ENCODE results near the gene MIXL1. TPM values are rescaled to one million over a fixed set of nuclear protein-coding genes. Genes with fewer than 3 reads are reported as not detected.
A peak's percentile ranks its signal among the peaks of the same experiment; 100 is the strongest.

The MIXL1 gene
- total RNA-seq (2014; rRNA removed; shearing (Covaris generic)) (0.28 and 0.82 TPM in 2 replicates), total RNA-seq (2022) (2.2 and 2.7 TPM in 2 replicates), Bru-seq, nascent RNA (percentile 39 among the genes with signal in this experiment), BruChase-seq, experiment 1, labeled RNA remaining after a 6-hour chase (percentile 25 among the genes with signal in this experiment), BruChase-seq, experiment 2, labeled RNA remaining after a 2-hour chase (percentile 47 among the genes with signal in this experiment)
- long read RNA-seq, partial matches to known transcripts, result 0 of 4 reads
- long read RNA-seq, other reads (novel, unspliced or antisense), result 0 of 4 reads

- peak within 1 kb of the TSS; percentile 70 for H3K4me2 ChIP-seq (ENCODE audit: low read length)
- no peak within 1 kb of the TSS for H3K27ac ChIP-seq (ENCODE audit: low read depth, low read length, poor library complexity, severe bottlenecking)
- H3K4me3 ChIP-seq (ENCODE audit: low read depth, low read length, poor library complexity, severe bottlenecking), result peak within 1 kb of the TSS; percentile 67
- CTCF ChIA-PET (ENCODE audit: unreplicated experiment), result interaction anchor here (0.5 to 0.7 kb wide), 3 partner anchors 9 to 732 kb away, joined by 3 to 4 read pairs (median 4); no protein-coding TSS in a partner anchor
- no peaks in the 10 kb centered on the region for H3K9me2 ChIP-seq (ENCODE audit: insufficient read depth, low read length)
- POLR2A ChIA-PET, result interaction anchor here (1.4 kb wide), 1 partner anchor 9 kb away, joined by 6 read pairs; no protein-coding TSS in a partner anchor
- no peaks in the 10 kb centered on the region for H4K20me1 ChIP-seq (ENCODE audit: insufficient read depth, low read length)
- H3K9me3 ChIP-seq (ENCODE audit: low read length), result no peaks in the 10 kb centered on the region
- intact Hi-C loops (cut with micrococcal nuclease; ENCODE audit: unreplicated experiment), result loop anchor here (5.0 kb wide), 1 partner anchor 49 kb away; no protein-coding TSS in a partner anchor
- BruUV-seq (replicated peaks), result no TSS peak
- DNase-seq (ENCODE audit: low spot score), result peak; percentile 38
- TF ChIP-seq CTCF (conservative IDR thresholded peaks at IDR 0.05; ENCODE audit: low read length), result no peak
- TF ChIP-seq EZH2phosphoT487 (IDR thresholded peaks at IDR 0.05; ENCODE audit: borderline replicate concordance, low read depth, low read length), result no peak
- H3K36me3 ChIP-seq (ENCODE audit: insufficient read depth, low read length), result no peaks in the 10 kb centered on the region
- peaks cover 29% of the 10 kb centered on the region for H3K4me1 ChIP-seq (ENCODE audit: insufficient read depth, low read length, poor library complexity, severe bottlenecking)
- no peaks in the 10 kb centered on the region for H3K79me2 ChIP-seq (ENCODE audit: insufficient read depth, low read depth, low read length)
- H2AFZ ChIP-seq (ENCODE audit: low read length), result peak within 1 kb of the TSS; percentile 78
These were observed at the start of gene MIXL1 for GRCh38 chr1:226223157-226223785. MIXL1 (plus strand) TSS chr1:226223664; CDS start chr1:226223682, 18 bp downstream.

- no peak for DNase-seq (ENCODE audit: low spot score)
- H3K9me3 ChIP-seq (ENCODE audit: low read length), result 0 out of 2 replicates have a peak, but pooled peaks cover 4% of the 10 kb centered on the region
- intact Hi-C loops (cut with micrococcal nuclease; ENCODE audit: unreplicated experiment), result no loop called here
- H3K79me2 ChIP-seq (ENCODE audit: insufficient read depth, low read depth, low read length), result peaks cover 100% of the 10 kb centered on the region
- no TSS peak for BruUV-seq (replicated peaks)
- no peak overlapping the region for H2AFZ ChIP-seq (ENCODE audit: low read length)
- no peaks in the 10 kb centered on the region for H3K9me2 ChIP-seq (ENCODE audit: insufficient read depth, low read length)
- peaks cover 9% of the 10 kb centered on the region for H3K4me1 ChIP-seq (ENCODE audit: insufficient read depth, low read length, poor library complexity, severe bottlenecking)
- H3K4me3 ChIP-seq (ENCODE audit: low read depth, low read length, poor library complexity, severe bottlenecking), result no peak overlapping the region
- H4K20me1 ChIP-seq (ENCODE audit: insufficient read depth, low read length), result peaks cover 11% of the 10 kb centered on the region; the same call in 1 of the 2 replicates
- POLR2A ChIA-PET, result interaction anchor here (0.6 to 1.2 kb wide), 2 partner anchors 88 to 229 kb away, joined by 3 read pairs; no protein-coding TSS in a partner anchor
- H3K27ac ChIP-seq (ENCODE audit: low read depth, low read length, poor library complexity, severe bottlenecking), result no peak overlapping the region
- CTCF ChIA-PET (ENCODE audit: unreplicated experiment), result interaction anchor here (0.6 kb wide), 1 partner anchor 1407 kb away, joined by 4 read pairs; no protein-coding TSS in a partner anchor
- H3K36me3 ChIP-seq (ENCODE audit: insufficient read depth, low read length), result peaks cover 70% of the 10 kb centered on the region
- TF ChIP-seq EZH2phosphoT487 (IDR thresholded peaks at IDR 0.05; ENCODE audit: borderline replicate concordance, low read depth, low read length) (no peak), CTCF (conservative IDR thresholded peaks at IDR 0.05; ENCODE audit: low read length) (no peak)
- H3K4me2 ChIP-seq (ENCODE audit: low read length), result no peak overlapping the region
These were observed 46.6 kb upstream of the MIXL1 start for GRCh38 chr1:226176870-226177269.
